K562 (cell line): ENCODE measurements around the gene ZNF749. TPM values are rescaled to one million over a fixed set of nuclear protein-coding genes. Genes with fewer than 3 reads are reported as not detected.

ENCODE experiments used
- ARNT ChIP-seq, 2 experiments: fragments of 450-650 bp; IDR thresholded peaks; 2 replicates each; pipeline ENCODE4 v1.6.1; 2016; ENCODE audit warnings: mild to moderate bottlenecking in 1 of 2
- BACH1 ChIP-seq: fragments of 200-800 bp; sonication (Bioruptor generic); IDR thresholded peaks from 2 replicates; pipeline ENCODE4 v1.6.1; 2016; ENCODE audit warnings: missing genetic modification characterization, missing compliant biosample characterization
- BDP1 ChIP-seq: IDR thresholded peaks from 3 replicates; pipeline ENCODE4 v1.6.1; 2011; ENCODE audit not compliant: insufficient read length, insufficient read depth
- CGGBP1 ChIP-seq: fragments of 250-450 bp; sonication (Bioruptor Pico); IDR thresholded peaks from 2 replicates; pipeline ENCODE4 v1.9.0; 2021; ENCODE audit warnings: mild to moderate bottlenecking
- DPF2 ChIP-seq: fragments of 450-650 bp; IDR thresholded peaks from 2 replicates; pipeline ENCODE4 v1.6.1; 2016
- RNF219 ChIP-seq: fragments of 250-450 bp; sonication (Bioruptor Pico); IDR thresholded peaks from 2 replicates; pipeline ENCODE4 v1.5.0; 2022; ENCODE audit warnings: mild to moderate bottlenecking
- SFPQ ChIP-seq: fragments of 200-400 bp; formaldehyde crosslinking; IDR thresholded peaks from 2 replicates; pipeline ENCODE4 v1.6.1; 2017; ENCODE audit warnings: mild to moderate bottlenecking, low read depth, low read length, moderate library complexity
- TFAP4 ChIP-seq: sonication (generic); formaldehyde crosslinking; IDR thresholded peaks from 2 replicates; pipeline ENCODE4 v1.8.0; 2022; ENCODE audit warnings: missing genetic modification reagents, mild to moderate bottlenecking, moderate library complexity, borderline replicate concordance
- THRAP3 ChIP-seq: fragments of 450-650 bp; IDR thresholded peaks from 2 replicates; pipeline ENCODE4 v1.6.1; 2016; ENCODE audit warnings: mild to moderate bottlenecking, inconsistent platforms, borderline replicate concordance
- ZBTB1 ChIP-seq: sonication (generic); formaldehyde crosslinking; IDR thresholded peaks from 2 replicates; pipeline ENCODE4 v1.8.1; 2023; ENCODE audit warnings: missing genetic modification reagents, low read depth, mild to moderate bottlenecking, borderline replicate concordance
- ZBTB26 ChIP-seq: fragments of 450-650 bp; formaldehyde crosslinking; IDR thresholded peaks from 2 replicates; pipeline ENCODE4 v1.4.0; 2022; ENCODE audit warnings: missing genetic modification characterization
- ZFP91 ChIP-seq: sonication (generic); formaldehyde crosslinking; IDR thresholded peaks from 2 replicates; pipeline ENCODE4 v1.8.0; 2022; ENCODE audit warnings: mild to moderate bottlenecking, missing genetic modification reagents
- ZKSCAN8 ChIP-seq: fragments of 200-800 bp; sonication (Bioruptor generic); IDR thresholded peaks from 2 replicates; pipeline ENCODE4 v1.6.1; 2016; ENCODE audit warnings: missing genetic modification characterization, missing compliant biosample characterization
- ZNF263 ChIP-seq: sonication (generic); formaldehyde crosslinking; IDR thresholded peaks from 2 replicates; pipeline ENCODE4 v1.8.0; 2022; ENCODE audit warnings: mild to moderate bottlenecking, missing genetic modification reagents, borderline replicate concordance
- polyA plus RNA-seq, 8 experiments: library from polyadenylated mRNA; depleted of rRNA in 4 of 8; stranded (reverse) in 5 of 8; unstranded in 3 of 8; fragments of >200 nt; fragmentation: Nextera tagmentation in 2 of 8; fragmentation: Illumina TruSeq in 1 of 8; extraction: Ambion mirVana in 2 of 8; extraction: Trizol in 1 of 8; gene quantifications; 2 replicates each; pipeline versions ENCODE4 v1.2.1 to v1.2.3, GENCODE V29; 2011 to 2014; ENCODE audit warnings: inconsistent platforms in 1 of 8, missing spikeins in 1 of 8
- total RNA-seq, 7 experiments: library from RNA; depleted of rRNA in 6 of 7; stranded (reverse); fragments of >200 nt in 6 of 7; fragmentation: Illumina TruSeq in 2 of 7; extraction: Trizol in 2 of 7; gene quantifications; 2 replicates each; pipeline versions ENCODE4 v1.2.1 to v1.2.3, GENCODE V29; 2011 to 2021; ENCODE audit warnings: low replicate concordance in 1 of 7
- TF ChIP-seq, protein P1 (sequence below): fragments of 250-450 bp; sonication (Bioruptor Pico); IDR thresholded peaks from 2 replicates; pipeline ENCODE4 v1.8.0; 2021; ENCODE audit warnings: moderate library complexity, mild to moderate bottlenecking, inconsistent platforms

Gene ZNF749
- total and polyA plus RNA-seq, 9 of the 15 experiments (the other 6 are each of a cell fraction or from before 2014, with no cell fraction given): 5.3 to 33.2 (median 15.0) TPM

DNA sequence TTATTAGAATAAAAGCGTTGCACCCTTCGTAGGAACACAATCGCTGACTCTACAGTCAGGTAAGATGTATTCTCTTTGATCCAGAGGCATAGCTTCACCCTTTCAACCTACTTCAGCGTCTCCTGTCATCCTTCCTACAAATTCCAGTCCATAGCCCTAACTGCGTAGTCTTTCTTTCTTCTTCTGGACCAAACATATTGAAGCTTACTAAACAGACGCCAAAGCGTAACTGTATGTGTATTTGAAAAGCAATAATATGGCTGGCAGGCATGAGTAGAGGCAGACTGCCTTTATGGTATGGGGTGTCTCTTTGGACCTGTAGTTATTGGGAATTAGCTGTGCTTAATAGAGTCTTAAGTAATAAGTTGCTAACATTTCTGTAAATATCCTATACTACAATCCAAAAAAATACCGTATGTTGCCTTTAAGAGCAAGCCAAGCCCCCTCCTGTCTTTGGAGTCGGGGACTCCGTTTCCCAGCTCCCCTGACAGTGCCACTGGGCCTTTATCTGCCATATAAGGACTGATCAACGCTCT lies 45.9 kb upstream of the ZNF749 start (continued):
- TF ChIP-seq, protein P1, sequence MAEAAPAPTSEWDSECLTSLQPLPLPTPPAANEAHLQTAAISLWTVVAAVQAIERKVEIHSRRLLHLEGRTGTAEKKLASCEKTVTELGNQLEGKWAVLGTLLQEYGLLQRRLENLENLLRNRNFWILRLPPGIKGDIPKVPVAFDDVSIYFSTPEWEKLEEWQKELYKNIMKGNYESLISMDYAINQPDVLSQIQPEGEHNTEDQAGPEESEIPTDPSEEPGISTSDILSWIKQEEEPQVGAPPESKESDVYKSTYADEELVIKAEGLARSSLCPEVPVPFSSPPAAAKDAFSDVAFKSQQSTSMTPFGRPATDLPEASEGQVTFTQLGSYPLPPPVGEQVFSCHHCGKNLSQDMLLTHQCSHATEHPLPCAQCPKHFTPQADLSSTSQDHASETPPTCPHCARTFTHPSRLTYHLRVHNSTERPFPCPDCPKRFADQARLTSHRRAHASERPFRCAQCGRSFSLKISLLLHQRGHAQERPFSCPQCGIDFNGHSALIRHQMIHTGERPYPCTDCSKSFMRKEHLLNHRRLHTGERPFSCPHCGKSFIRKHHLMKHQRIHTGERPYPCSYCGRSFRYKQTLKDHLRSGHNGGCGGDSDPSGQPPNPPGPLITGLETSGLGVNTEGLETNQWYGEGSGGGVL (CRISPR knock-in tag): no peak
- TF ChIP-seq SFPQ: no peak
- no peak for TF ChIP-seq ARNT (IDR thresholded peaks at IDR 0.05)
- no peak for TF ChIP-seq ZBTB1 (CRISPR knock-in tag)
- 0 out of 2 replicates have a peak, but pooled peaks have one; percentile 36 for TF ChIP-seq BACH1 (tag)
- TF ChIP-seq ZNF263: no peak
- TF ChIP-seq DPF2: no peak
- TF ChIP-seq RNF219 (CRISPR knock-in tag): no peak
- TF ChIP-seq TFAP4: no peak
- TF ChIP-seq ZFP91 (CRISPR knock-in tag): peak; percentile 87
- no peak for TF ChIP-seq BDP1
- TF ChIP-seq ZBTB26: no peak
- TF ChIP-seq ZKSCAN8 (CRISPR knock-in tag): no peak
- no peak for TF ChIP-seq THRAP3
- TF ChIP-seq CGGBP1 (CRISPR knock-in tag): no peak
